Astrocyte of the spinal cord (primary cell): Measurements from ENCODE around the gene ITGA8.

Experiments
- DNase-seq: peaks from one replicate; pipeline ENCODE4 v3.0.0; 2011; ENCODE audit warnings: low read depth, low spot score
- H3K4me3 ChIP-seq: 2 replicates; pipeline ENCODE4 v1.5.1; 2011; ENCODE audit warnings: low read depth, mild to moderate bottlenecking, low read length, moderate library complexity
- CTCF ChIP-seq: IDR thresholded peaks from 2 replicates; pipeline ENCODE4 v1.5.1; 2012; ENCODE audit warnings: low read depth, mild to moderate bottlenecking, low read length, inconsistent platforms
- in situ Hi-C: cut with HindIII; loops from 2 replicates; pipeline ENCODE4 v1.10.0; 2017; ENCODE audit warnings: low sequenced_read_pairs

Gene ITGA8

GRCh38 chr10:15715619-15716227 is 4.0 kb downstream of the ITGA8 start:
- in situ Hi-C loops, result no loop called here
- TF ChIP-seq CTCF, result peak; percentile 50
- DNase-seq, result peak; percentile 35
- no peak overlapping the region for H3K4me3 ChIP-seq

GRCh38 chr10:15714847-15715246 is 4.9 kb downstream of the ITGA8 start:
- no peak overlapping the region for H3K4me3 ChIP-seq
- in situ Hi-C loops, result no loop called here
- no peak for DNase-seq
- no peak for TF ChIP-seq CTCF

- in situ Hi-C loops, result no loop called here
- H3K4me3 ChIP-seq, result no peak overlapping the region
- peak; percentile 44 for DNase-seq
- TF ChIP-seq CTCF, result no peak
Measured at GRCh38 chr10:15712883-15713282, 6.8 kb downstream of the ITGA8 start.

- TF ChIP-seq CTCF, result no peak
- DNase-seq, result no peak
- in situ Hi-C loops, result no loop called here
- no peak overlapping the region for H3K4me3 ChIP-seq
Measured at GRCh38 chr10:15710455-15710854, 9.3 kb downstream of the ITGA8 start.

- DNase-seq, result no peak
- H3K4me3 ChIP-seq, result no peak overlapping the region
- in situ Hi-C loops, result no loop called here
- no peak for TF ChIP-seq CTCF
Measured at GRCh38 chr10:15705298-15705697, 14.4 kb downstream of the ITGA8 start.

- in situ Hi-C loops, result no loop called here
- no peak for TF ChIP-seq CTCF
- H3K4me3 ChIP-seq, result no peak overlapping the region
- peak; percentile 74 for DNase-seq
Measured at GRCh38 chr10:15704581-15704968, 15.1 kb downstream of the ITGA8 start.

GRCh38 chr10:15703944-15704580 is 15.7 kb downstream of the ITGA8 start:
- no peak for TF ChIP-seq CTCF
- no peak overlapping the region for H3K4me3 ChIP-seq
- DNase-seq, result no peak
- in situ Hi-C loops, result no loop called here
